Sigmoid colon (tissue), 7 donors: ENCODE data around the gene B3GLCT. TPM values are rescaled to one million over a fixed set of nuclear protein-coding genes. Genes with fewer than 3 reads are reported as not detected.

ENCODE experiments used
- DNase-seq: peaks from one replicate; pipeline ENCODE4 v3.0.0-alpha.2; 2019
- H3K27ac ChIP-seq, 4 donors: fragments of 200-600 bp; sonication (generic); one replicate each; pipeline ENCODE4 v1.5.1; 2016 to 2019; ENCODE audit warnings: mild to moderate bottlenecking in 1 of 4
- H3K27me3 ChIP-seq, 3 donors: fragments of 200-600 bp; sonication (generic); one replicate each; pipeline ENCODE4 v1.5.1; 2019; ENCODE audit warnings: mild to moderate bottlenecking in 1 of 3
- H3K36me3 ChIP-seq, 4 donors: fragments of 200-600 bp; sonication (generic); one replicate each; pipeline ENCODE4 v1.5.1; 2016 to 2019
- H3K4me1 ChIP-seq, 4 donors: fragments of 200-600 bp; sonication (generic); one replicate each; pipeline ENCODE4 v1.5.1; 2017 to 2019
- H3K4me3 ChIP-seq, 4 donors: fragments of 200-600 bp; sonication (generic); one replicate each; pipeline ENCODE4 v1.5.1; 2017 to 2019; ENCODE audit warnings: mild to moderate bottlenecking in 2 of 4, moderate library complexity in 1 of 4
- H3K9me3 ChIP-seq, 4 donors: fragments of 200-600 bp in 3 of 4; sonication (generic) in 3 of 4; one replicate each; pipeline versions ENCODE4 v1.5.1 to v1.6.1; 2013 to 2019
- EP300 ChIP-seq, 4 donors: sonication (generic); formaldehyde crosslinking; IDR thresholded peaks; one replicate each; pipeline ENCODE4 v1.6.1; 2017; ENCODE audit warnings: antibody characterized with exemption in 4 of 4
- POLR2A ChIP-seq, 2 donors: fragments of 450-650 bp; IDR thresholded peaks; one replicate each; pipeline ENCODE4 v1.6.1; 2016; ENCODE audit warnings: antibody characterized with exemption in 2 of 2, mild to moderate bottlenecking in 2 of 2, moderate library complexity in 2 of 2
- POLR2AphosphoS5 ChIP-seq, 4 donors: sonication (generic); formaldehyde crosslinking; IDR thresholded peaks; one replicate each; pipeline ENCODE4 v1.6.1; 2017; ENCODE audit warnings: antibody characterized with exemption in 4 of 4
- WGBS, 2 donors: extraction: QIAGEN DNeasy Blood & Tissue Kit; methylation state at CpG; one replicate each; pipeline ENCODE4 v1.1.7; 2013; 5-methylcytosine and 5-hydroxymethylcytosine counted together
- intact Hi-C: fragments of 100-400 bp; cut with DNase I; formaldehyde crosslinking; loops from one replicate; pipeline ENCODE4 v1.15.1; 2023
- polyA plus RNA-seq, 3 donors: library from polyadenylated mRNA; stranded (reverse); fragments of 200-250 nt; gene quantifications; one replicate each; pipeline ENCODE4 v1.2.3, GENCODE V29; 2013
- total RNA-seq, 4 donors: library from RNA; depleted of rRNA; stranded (reverse); fragments of >200 nt; gene quantifications; one replicate each; pipeline ENCODE4 v1.1.0, GENCODE V29; 2016
- TF ChIP-seq, protein P1 (sequence below), 4 experiments: fragments of 450-650 bp in 3 of 4; fragments of 200-600 bp in 1 of 4; IDR thresholded peaks; one replicate each; pipeline ENCODE4 v1.5.1; 2016 to 2019; ENCODE audit warnings: antibody characterized with exemption in 4 of 4, mild to moderate bottlenecking in 3 of 4, moderate library complexity in 2 of 4
- donor health status: healthy with polysubstance abuse.
- donor health status: Bipolar disorder and iron deficiency.
- donor health status: healthy.

B3GLCT gene
- total and polyA plus RNA-seq, 7 donors = 0.60 to 7.5 (median 5.8) TPM

DNA sequence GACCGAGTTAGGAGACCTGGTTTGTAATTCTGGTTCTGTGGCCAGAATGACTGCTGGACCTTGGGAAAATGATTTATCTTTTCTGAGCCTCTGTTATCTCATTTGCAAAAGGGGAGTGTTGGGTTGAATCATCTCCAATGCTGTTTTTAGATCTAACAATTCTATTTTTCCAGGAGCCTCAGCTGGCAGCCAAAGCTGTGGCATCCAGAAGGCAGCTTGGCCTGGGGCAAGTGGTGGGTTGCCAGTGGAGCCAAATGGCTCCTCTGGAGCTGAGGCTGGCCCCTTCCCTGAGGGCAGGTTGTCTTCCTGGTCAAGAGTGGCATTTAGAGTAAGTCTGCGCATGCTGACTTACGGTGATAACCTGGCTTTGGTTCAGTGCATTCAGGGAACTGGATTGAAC lies 21.3 kb downstream of the B3GLCT start:
- no peak for DNase-seq
- no peak overlapping the region for H3K4me3 ChIP-seq
- intact Hi-C loops = no loop called here
- H3K4me1 ChIP-seq = no peaks in the 10 kb centered on the region
- TF ChIP-seq, protein P1, sequence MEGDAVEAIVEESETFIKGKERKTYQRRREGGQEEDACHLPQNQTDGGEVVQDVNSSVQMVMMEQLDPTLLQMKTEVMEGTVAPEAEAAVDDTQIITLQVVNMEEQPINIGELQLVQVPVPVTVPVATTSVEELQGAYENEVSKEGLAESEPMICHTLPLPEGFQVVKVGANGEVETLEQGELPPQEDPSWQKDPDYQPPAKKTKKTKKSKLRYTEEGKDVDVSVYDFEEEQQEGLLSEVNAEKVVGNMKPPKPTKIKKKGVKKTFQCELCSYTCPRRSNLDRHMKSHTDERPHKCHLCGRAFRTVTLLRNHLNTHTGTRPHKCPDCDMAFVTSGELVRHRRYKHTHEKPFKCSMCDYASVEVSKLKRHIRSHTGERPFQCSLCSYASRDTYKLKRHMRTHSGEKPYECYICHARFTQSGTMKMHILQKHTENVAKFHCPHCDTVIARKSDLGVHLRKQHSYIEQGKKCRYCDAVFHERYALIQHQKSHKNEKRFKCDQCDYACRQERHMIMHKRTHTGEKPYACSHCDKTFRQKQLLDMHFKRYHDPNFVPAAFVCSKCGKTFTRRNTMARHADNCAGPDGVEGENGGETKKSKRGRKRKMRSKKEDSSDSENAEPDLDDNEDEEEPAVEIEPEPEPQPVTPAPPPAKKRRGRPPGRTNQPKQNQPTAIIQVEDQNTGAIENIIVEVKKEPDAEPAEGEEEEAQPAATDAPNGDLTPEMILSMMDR (IDR thresholded peaks at IDR 0.05) = no peak
- no peak for TF ChIP-seq POLR2A (IDR thresholded peaks at IDR 0.05)
- no peak for TF ChIP-seq EP300 (IDR thresholded peaks at IDR 0.05)
- TF ChIP-seq POLR2AphosphoS5 (IDR thresholded peaks at IDR 0.05) = no peak
- no peak overlapping the region for H3K27ac ChIP-seq
- no peaks in the 10 kb centered on the region for H3K9me3 ChIP-seq
- H3K27me3 ChIP-seq = no peaks in the 10 kb centered on the region
- 96 to 100% methylated on average over 3 of the region's 3 CpGs for WGBS, 2 donors
- H3K36me3 ChIP-seq = no peaks in the 10 kb centered on the region

DNA sequence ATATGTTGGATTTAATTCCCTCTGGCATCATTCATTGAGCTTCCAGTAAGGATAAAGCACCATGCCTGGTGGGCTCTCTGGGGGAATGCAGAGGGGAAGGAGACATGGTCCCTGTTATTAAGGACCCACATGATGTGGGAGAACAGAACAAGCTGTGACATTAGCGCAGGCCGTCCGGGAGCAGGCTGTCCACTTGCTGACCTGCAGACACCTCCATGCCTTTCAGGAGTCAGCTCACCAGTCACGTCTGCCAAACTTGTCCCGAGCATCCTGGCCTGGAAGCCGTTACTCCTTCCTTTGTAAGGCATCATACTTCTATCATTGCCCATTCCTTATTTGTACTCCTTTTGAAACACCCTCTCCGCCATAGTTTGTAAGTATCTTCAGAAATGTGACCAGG lies 23.4 kb downstream of the B3GLCT start:
- intact Hi-C loops = no loop called here
- 94 to 96% methylated on average over 7 of the region's 7 CpGs for WGBS, 2 donors
- no peak for DNase-seq
- H3K9me3 ChIP-seq = no peaks in the 10 kb centered on the region
- no peaks in the 10 kb centered on the region for H3K27me3 ChIP-seq
- TF ChIP-seq, protein P1 (IDR thresholded peaks at IDR 0.05) = no peak
- TF ChIP-seq POLR2A (IDR thresholded peaks at IDR 0.05) (no peak), POLR2AphosphoS5 (IDR thresholded peaks at IDR 0.05) (no peak), EP300 (IDR thresholded peaks at IDR 0.05) (no peak)
- no peaks in the 10 kb centered on the region for H3K4me1 ChIP-seq
- no peak overlapping the region for H3K4me3 ChIP-seq
- H3K27ac ChIP-seq = no peak overlapping the region
- no peaks in the 10 kb centered on the region for H3K36me3 ChIP-seq

DNA sequence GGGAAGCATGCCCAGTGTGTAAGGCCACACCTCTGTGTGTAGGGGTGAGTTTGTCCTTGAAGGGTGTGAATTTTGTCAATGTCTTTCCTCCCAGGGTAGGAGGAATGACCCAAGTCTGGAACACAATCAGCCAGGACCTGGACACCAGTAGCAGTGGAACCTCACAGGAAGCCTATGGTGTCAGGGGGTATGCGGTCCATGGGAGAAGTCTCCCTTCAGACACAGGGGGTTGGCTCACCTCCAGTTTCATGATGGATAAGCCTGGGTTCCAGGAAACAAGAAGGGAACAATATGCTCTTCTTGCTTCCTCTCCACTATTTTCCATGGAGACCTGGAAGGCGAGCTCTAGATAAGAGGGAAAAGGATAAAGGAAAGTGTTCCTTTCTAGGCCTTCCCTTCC lies 23.9 kb downstream of the B3GLCT start:
- no peaks in the 10 kb centered on the region for H3K9me3 ChIP-seq
- H3K36me3 ChIP-seq = no peaks in the 10 kb centered on the region
- no peak overlapping the region for H3K27ac ChIP-seq
- intact Hi-C loops = no loop called here
- H3K27me3 ChIP-seq = no peaks in the 10 kb centered on the region
- H3K4me1 ChIP-seq = no peaks in the 10 kb centered on the region
- no peak overlapping the region for H3K4me3 ChIP-seq
- DNase-seq = no peak
- TF ChIP-seq POLR2A (IDR thresholded peaks at IDR 0.05) (no peak), POLR2AphosphoS5 (IDR thresholded peaks at IDR 0.05) (no peak), EP300 (IDR thresholded peaks at IDR 0.05) (no peak)
- TF ChIP-seq, protein P1 (IDR thresholded peaks at IDR 0.05) = no peak
- 93 to 99% methylated on average over 2 of the region's 2 CpGs for WGBS, 2 donors

DNA sequence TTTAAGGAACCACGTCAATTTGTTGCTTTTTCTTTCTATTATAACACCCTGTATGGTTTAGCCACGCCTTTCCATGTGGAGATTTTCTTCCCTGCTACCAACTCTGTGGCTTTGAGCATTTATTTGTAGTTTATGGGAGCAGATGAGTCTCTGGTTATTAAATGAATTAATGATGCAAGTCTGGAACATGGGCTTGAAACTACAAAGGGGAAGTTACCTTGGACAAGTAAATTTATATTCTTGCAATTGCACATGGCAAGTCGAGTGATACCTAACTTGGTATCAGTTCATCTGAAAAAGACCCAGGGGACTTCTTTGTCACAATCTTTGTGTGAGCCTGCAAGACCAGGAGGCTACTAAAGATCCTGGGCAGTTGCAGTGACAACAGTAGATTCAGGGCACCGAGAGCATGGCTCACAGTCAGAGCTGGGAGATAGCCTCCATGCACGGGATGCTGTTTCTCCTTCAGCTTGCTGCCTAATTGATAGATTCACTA lies 24.4 kb downstream of the B3GLCT start:
- TF ChIP-seq, protein P1 (IDR thresholded peaks at IDR 0.05) = no peak
- no peak for TF ChIP-seq POLR2A (IDR thresholded peaks at IDR 0.05)
- TF ChIP-seq EP300 (IDR thresholded peaks at IDR 0.05) = no peak
- no peak for TF ChIP-seq POLR2AphosphoS5 (IDR thresholded peaks at IDR 0.05)
- H3K27me3 ChIP-seq = no peaks in the 10 kb centered on the region
- no peak for DNase-seq
- no peaks in the 10 kb centered on the region for H3K36me3 ChIP-seq
- WGBS, 2 donors = 87 to 88% methylated on average over 5 of the region's 5 CpGs
- H3K4me3 ChIP-seq = no peak overlapping the region
- intact Hi-C loops = no loop called here
- no peaks in the 10 kb centered on the region for H3K4me1 ChIP-seq
- no peaks in the 10 kb centered on the region for H3K9me3 ChIP-seq
- no peak overlapping the region for H3K27ac ChIP-seq

DNA sequence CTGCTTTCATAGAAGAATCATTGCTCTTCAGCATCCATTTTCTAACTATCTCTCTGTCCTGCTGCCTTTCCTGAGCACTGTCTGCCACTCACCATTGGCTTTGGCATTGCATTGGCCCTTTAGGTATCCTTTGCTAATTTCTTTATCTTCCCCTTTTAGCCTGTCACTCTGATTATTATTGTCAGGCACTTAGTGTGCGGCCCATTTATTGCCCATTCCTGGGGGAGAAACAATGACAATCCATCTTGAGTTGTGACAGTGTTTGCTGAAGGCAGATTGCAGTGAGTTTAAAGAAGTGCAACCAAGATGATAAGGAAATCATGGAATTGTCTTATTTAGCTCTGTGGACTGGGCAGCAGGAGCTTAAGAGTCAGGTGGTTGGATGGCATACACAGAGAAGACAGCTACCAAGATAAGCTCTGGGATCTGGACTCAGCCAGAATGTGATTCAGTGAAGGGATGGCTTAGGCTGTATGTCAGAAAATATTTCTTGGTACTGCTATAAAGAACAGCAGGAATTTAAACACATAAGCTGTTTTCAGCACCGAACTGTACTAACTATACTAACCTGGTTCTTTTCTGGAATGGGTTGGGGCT lies 25.3 kb downstream of the B3GLCT start:
- 68 to 69% methylated on average over 2 of the region's 2 CpGs for WGBS, 2 donors
- intact Hi-C loops = no loop called here
- H3K4me3 ChIP-seq = no peak overlapping the region
- DNase-seq = no peak
- H3K4me1 ChIP-seq = no peaks in the 10 kb centered on the region
- H3K27me3 ChIP-seq = no peaks in the 10 kb centered on the region
- H3K9me3 ChIP-seq = no peaks in the 10 kb centered on the region
- peaks cover 0 to 3% (median 0%) of the 10 kb centered on the region in 4 donors for H3K36me3 ChIP-seq
- TF ChIP-seq EP300 (IDR thresholded peaks at IDR 0.05) = no peak
- TF ChIP-seq, protein P1 (IDR thresholded peaks at IDR 0.05) = no peak
- no peak for TF ChIP-seq POLR2AphosphoS5 (IDR thresholded peaks at IDR 0.05)
- no peak overlapping the region for H3K27ac ChIP-seq
